K562 (cell line): ENCODE measurements around the gene SERPINE1. TPM values are rescaled to one million over a fixed set of nuclear protein-coding genes. Genes with fewer than 3 reads are reported as not detected.
A peak's percentile ranks its signal among the peaks of the same experiment; 100 is the strongest.
"Not testable (repeated sequence)": the region's sequence is repeated elsewhere in the genome, so short reads cannot be mapped to it uniquely, and the experiment has no call there.

Source experiments
- ATAC-seq: fragments of 200-7000 bp; cut with Tn5 transposase; 3 replicates; pipeline ENCODE4 v1.9.1; 2020; ENCODE audit warnings: moderate library complexity
- BruUV-seq: library from RNA; stranded (reverse); fragments of 400-500 nt; replicated peaks from 2 replicates; lab custom pipeline; 2021; lab: Mats Ljungman, UMichigan
- CTCF ChIA-PET: fragments of 300-600 bp; formaldehyde crosslinking; extraction: SDS; loops from one replicate; lab custom pipeline; 2021; ENCODE audit warnings: low intra/inter-chr PET ratio; lab: Yijun Ruan, JAX
- POLR2A ChIA-PET: fragments of 300-600, 350-650 bp; sonication (Branson Sonifier 250); formaldehyde crosslinking; extraction: SDS; loops from one replicate; lab custom pipeline; 2021; ENCODE audit warnings: antibody characterized with exemption, inconsistent platforms; lab: Yijun Ruan, JAX
- DNase-seq, 4 experiments: peaks; one replicate each; pipeline versions ENCODE4 v3.0.0 to v3.0.0-alpha.2; 2011 to 2018; ENCODE audit warnings: low spot score in 3 of 4, mixed read lengths in 3 of 4; ENCODE audit errors: extremely low read depth in 1 of 4
- FAIRE-seq: peaks from 2 replicates; lab custom pipeline; 2011; peaks lifted over from hg19 to GRCh38; lab: Jason Lieb, UNC
- H2AFZ ChIP-seq: 2 replicates; pipeline ENCODE4 v1.6.0; 2011; ENCODE audit warnings: low read depth, low read length, control low read depth, inconsistent platforms
- H3K27ac ChIP-seq: fragments of 200-600 bp; 3 replicates; pipeline ENCODE4 v1.8.0; 2011; ENCODE audit warnings: low read depth, mild to moderate bottlenecking, control low read depth, inconsistent platforms, low read length, moderate library complexity, mixed read lengths; ENCODE audit errors: extremely low read depth
- H3K27me3 ChIP-seq, 2 experiments: fragments of 300-600 bp in 1 of 2; 2 replicates in 1 of 2; 3 replicates in 1 of 2; pipeline versions ENCODE4 v1.6.0 to v1.8.0; 2011; ENCODE audit warnings: inconsistent platforms in 2 of 2, low read length in 2 of 2, mild to moderate bottlenecking in 1 of 2, mixed read lengths in 1 of 2, moderate library complexity in 1 of 2; ENCODE audit not compliant: control insufficient read depth in 2 of 2, insufficient read depth in 2 of 2
- H3K36me3 ChIP-seq: fragments of 300-600 bp; 3 replicates; pipeline ENCODE4 v1.8.0; 2011; ENCODE audit warnings: mild to moderate bottlenecking, low read length, inconsistent platforms; ENCODE audit not compliant: control insufficient read depth, insufficient read depth
- H3K4me1 ChIP-seq, 2 experiments: fragments of 200-600 bp in 1 of 2; replicated peaks in 1 of 2; 2 replicates in 1 of 2; 3 replicates in 1 of 2; pipeline versions ENCODE4 v1.5.1 to v1.8.0; 2011; ENCODE audit warnings: inconsistent platforms in 2 of 2, low read length in 2 of 2, mild to moderate bottlenecking in 1 of 2, mixed read lengths in 1 of 2, moderate library complexity in 1 of 2; ENCODE audit not compliant: control insufficient read depth in 2 of 2, insufficient read depth in 2 of 2
- H3K4me2 ChIP-seq: 2 replicates; pipeline ENCODE4 v1.6.1; 2011; ENCODE audit warnings: low read length, control low read depth, inconsistent platforms, mixed read lengths; ENCODE audit not compliant: insufficient read depth
- H3K4me3 ChIP-seq: fragments of 200-600 bp; sonication (generic), shearing (Covaris generic); 2 replicates; pipeline ENCODE4 v1.5.1; 2016; ENCODE audit warnings: control low read depth, inconsistent platforms
- H3K79me2 ChIP-seq: fragments of 200-600 bp; 3 replicates; pipeline ENCODE4 v1.8.0; 2011; ENCODE audit warnings: low read length, inconsistent platforms; ENCODE audit not compliant: control insufficient read depth, insufficient read depth
- H3K9ac ChIP-seq, 2 experiments: 2 replicates each; pipeline versions ENCODE4 v1.6.0 to v1.6.1; 2011; ENCODE audit warnings: low read depth in 2 of 2, low read length in 2 of 2, control low read depth in 1 of 2, inconsistent platforms in 1 of 2, mild to moderate bottlenecking in 1 of 2, mixed read lengths in 1 of 2; ENCODE audit not compliant: insufficient read depth in 1 of 2
- H3K9me1 ChIP-seq: one replicate; pipeline ENCODE4 v1.6.0; 2011; ENCODE audit warnings: inconsistent platforms, mild to moderate bottlenecking, low read length, moderate library complexity; ENCODE audit not compliant: control insufficient read depth, insufficient read depth
- H3K9me3 ChIP-seq: replicated peaks from 2 replicates; pipeline ENCODE4 v1.5.1; 2011; ENCODE audit warnings: low read depth, low read length, inconsistent platforms; ENCODE audit not compliant: control insufficient read depth, insufficient read depth
- H4K20me1 ChIP-seq: replicated peaks from 2 replicates; pipeline ENCODE4 v1.6.1; 2011; ENCODE audit warnings: low read length, inconsistent platforms, mixed read lengths; ENCODE audit not compliant: control insufficient read depth, insufficient read depth
- DACH1 ChIP-seq: fragments of 450-650 bp; IDR thresholded peaks from 2 replicates; pipeline ENCODE4 v1.6.1; 2018; ENCODE audit not compliant: partially characterized antibody
- DIDO1 ChIP-seq: fragments of 450-650 bp; IDR thresholded peaks from 2 replicates; pipeline ENCODE4 v1.6.1; 2016; ENCODE audit warnings: low read depth, missing biosample characterization, missing genetic modification characterization
- FOXJ2 ChIP-seq: fragments of 200-800 bp; sonication (Bioruptor generic); IDR thresholded peaks from 2 replicates; pipeline ENCODE4 v1.6.1; 2016; ENCODE audit warnings: missing genetic modification characterization, missing compliant biosample characterization
- SREBF1 ChIP-seq: fragments of 150-350 bp; IDR thresholded peaks from 2 replicates; pipeline ENCODE4 v1.6.1; 2014; ENCODE audit warnings: antibody characterized with exemption, low read depth, low read length, borderline replicate concordance
- THRA ChIP-seq: fragments of 450-650 bp; IDR thresholded peaks from 2 replicates; pipeline ENCODE4 v1.6.1; 2017; ENCODE audit warnings: mild to moderate bottlenecking, moderate library complexity
- ZNF592 ChIP-seq: fragments of 450-650 bp; IDR thresholded peaks from 2 replicates; pipeline ENCODE4 v1.6.1; 2017; ENCODE audit warnings: antibody characterized with exemption, mild to moderate bottlenecking
- ZNF77 ChIP-seq: fragments of 250-450 bp; sonication (Bioruptor Pico); IDR thresholded peaks from 2 replicates; pipeline ENCODE4 v1.5.0; 2020
- WGBS: fragments of 100-300 bp; shearing (Covaris generic); methylation state at CpG from one replicate; pipeline ENCODE4 v1.1.6; 2016; ENCODE audit warnings: low coverage, mixed read lengths; ENCODE audit not compliant: insufficient coverage; ENCODE audit errors: missing lambda C conversion rate; 5-methylcytosine and 5-hydroxymethylcytosine counted together
- in situ Hi-C: fragments of 300-500 bp; cut with MboI; formaldehyde crosslinking; loops from 4 replicates; pipeline ENCODE4 v1.15.0; 2018; ENCODE audit warnings: inconsistent platforms, mixed read lengths
- intact Hi-C: fragments of 100-400 bp; cut with micrococcal nuclease; formaldehyde crosslinking; loops from 2 replicates; pipeline ENCODE4 v1.14.2; 2022
- polyA plus RNA-seq, 8 experiments: library from polyadenylated mRNA; depleted of rRNA in 4 of 8; stranded (reverse) in 5 of 8; unstranded in 3 of 8; fragments of >200 nt; fragmentation: Nextera tagmentation in 2 of 8; fragmentation: Illumina TruSeq in 1 of 8; extraction: Ambion mirVana in 2 of 8; extraction: Trizol in 1 of 8; gene quantifications; 2 replicates each; pipeline versions ENCODE4 v1.2.1 to v1.2.3, GENCODE V29; 2011 to 2014; ENCODE audit warnings: inconsistent platforms in 1 of 8, missing spikeins in 1 of 8
- total RNA-seq, 7 experiments: library from RNA; depleted of rRNA in 6 of 7; stranded (reverse); fragments of >200 nt in 6 of 7; fragmentation: Illumina TruSeq in 2 of 7; extraction: Trizol in 2 of 7; gene quantifications; 2 replicates each; pipeline versions ENCODE4 v1.2.1 to v1.2.3, GENCODE V29; 2011 to 2021; ENCODE audit warnings: low replicate concordance in 1 of 7

SERPINE1 gene
- total and polyA plus RNA-seq, 9 of the 15 experiments (the other 6 are each of a cell fraction or from before 2014, with no cell fraction given): 0.22 to 4.8 (median 0.91) TPM

GRCh38 chr7:101121631-101121990, 5.3 kb upstream of the SERPINE1 start:
- CTCF ChIA-PET: not testable (repeated sequence)

GRCh38 chr7:101121991-101122932, 4.6 kb upstream of the SERPINE1 start:
- H3K79me2 ChIP-seq: no peaks in the 10 kb centered on the region
- FAIRE-seq (no peak), DNase-seq (peak in 1 of 4 experiments; percentile 47), ATAC-seq (peak; percentile 17)
- BruUV-seq: no TSS peak
- CTCF ChIA-PET: interaction anchor here (0.7 kb wide), 1 partner anchor 81 kb away, joined by 4 read pairs; no protein-coding TSS in a partner anchor
- intact Hi-C loops (no loop called here), in situ Hi-C loops (no loop called here)
- no peaks in the 10 kb centered on the region for H3K9me1 ChIP-seq
- WGBS: 7% methylated on average over 13 of the region's 17 CpGs
- H4K20me1 ChIP-seq: no peaks in the 10 kb centered on the region
- H3K4me1 ChIP-seq: peaks cover 31 to 41% of the 10 kb centered on the region in 2 experiments
- H2AFZ ChIP-seq: peak overlapping the region; percentile 83
- 0 out of 2 replicates have a peak overlapping the region, but pooled peaks have one; percentile 8 for H3K4me3 ChIP-seq
- 0 out of 3 replicates have a peak overlapping the region, but pooled peaks have one; percentile 15 for H3K27ac ChIP-seq
- H3K9ac ChIP-seq: peak overlapping the region in 1 of 2 experiments; percentile 83; a peak in 1 of 4 replicates
- peak overlapping the region; percentile 46 for H3K4me2 ChIP-seq
- H3K27me3 ChIP-seq: no peaks in the 10 kb centered on the region
- H3K36me3 ChIP-seq: no peaks in the 10 kb centered on the region
- no peaks in the 10 kb centered on the region for H3K9me3 ChIP-seq
- POLR2A ChIA-PET: interaction anchor here (0.6 to 2.6 kb wide), 9 partner anchors 11 to 450 kb away, joined by 3 to 13 read pairs (median 3); partner anchors contain the start of gene TRIM56
- TF ChIP-seq THRA (no peak), SREBF1 (no peak), DIDO1 (tag) (no peak), DACH1 (no peak), FOXJ2 (tag) (no peak), ZNF592 (no peak), ZNF77 (CRISPR knock-in tag) (no peak)

More at GRCh38 chr7:101121631-101121990, 5.3 kb upstream of the SERPINE1 start:
- intact Hi-C loops, H3K9me3 ChIP-seq, H3K9me1 ChIP-seq, ATAC-seq, BruUV-seq, H3K4me2 ChIP-seq, H3K36me3 ChIP-seq, DNase-seq, FAIRE-seq, H3K27me3 ChIP-seq, H3K27ac ChIP-seq, H3K79me2 ChIP-seq, H4K20me1 ChIP-seq, H3K4me3 ChIP-seq, in situ Hi-C loops: not testable (repeated sequence)
- Histone ChIP-seq H2AFZ (peak overlapping the region; percentile 83), H3K9ac (peak overlapping the region in 1 of 2 experiments; percentile 83; a peak in 1 of 4 replicates), H3K4me1 (peaks cover 28 to 34% of the 10 kb centered on the region in 2 experiments)
- 78% methylated on average over 4 of the region's 9 CpGs for WGBS
- POLR2A ChIA-PET: interaction anchor here (0.8 kb wide), 1 partner anchor 46 kb away, joined by 4 read pairs; no protein-coding TSS in a partner anchor
